ENCODE data around the gene MAP2K4. TPM values are rescaled to one million over a fixed set of nuclear protein-coding genes. Genes with fewer than 3 reads are reported as not detected.
A peak's percentile ranks its signal among the peaks of the same experiment; 100 is the strongest.

The MAP2K4 gene
- total and polyA plus RNA-seq, 2 donors (not counting 1 experiment from before 2014, with no cell fraction given): 23.5 to 25.4 TPM

- Histone ChIP-seq H3K4me1 (ENCODE audit: control insufficient read depth, extremely low read depth, insufficient read depth, low read length) (no peaks in the 10 kb centered on the region), H3K9me3 (ENCODE audit: control insufficient read depth, insufficient read depth, low read depth, low read length) (no peaks in the 10 kb centered on the region), H3K27me3 (ENCODE audit: control insufficient read depth, insufficient read depth, low read length) (no peaks in the 10 kb centered on the region), H3K4me3 (replicated peaks in 1 of 4; ENCODE audit: control extremely low read depth in 1 of 4, insufficient read depth in 1 of 4, low read depth in 3 of 4, low read length in 4 of 4) (no peak overlapping the region), H4K20me1 (ENCODE audit: control insufficient read depth, extremely low read depth, insufficient read depth, low read length) (no peaks in the 10 kb centered on the region), H2AFZ (ENCODE audit: low read length) (no peak overlapping the region), H3K27ac (ENCODE audit: insufficient read depth, low read length) (no peak overlapping the region), H3K9ac (ENCODE audit: insufficient read depth, low read length) (no peak overlapping the region), H3K4me2 (ENCODE audit: extremely low read depth, insufficient read depth, low read length) (no peak overlapping the region), H3K79me2 (ENCODE audit: control insufficient read depth, insufficient read depth, low read length) (no peaks in the 10 kb centered on the region), H3K36me3 (ENCODE audit: control insufficient read depth, insufficient read depth, low read length) (peaks cover 2% of the 10 kb centered on the region)
- TF ChIP-seq, protein P1, sequence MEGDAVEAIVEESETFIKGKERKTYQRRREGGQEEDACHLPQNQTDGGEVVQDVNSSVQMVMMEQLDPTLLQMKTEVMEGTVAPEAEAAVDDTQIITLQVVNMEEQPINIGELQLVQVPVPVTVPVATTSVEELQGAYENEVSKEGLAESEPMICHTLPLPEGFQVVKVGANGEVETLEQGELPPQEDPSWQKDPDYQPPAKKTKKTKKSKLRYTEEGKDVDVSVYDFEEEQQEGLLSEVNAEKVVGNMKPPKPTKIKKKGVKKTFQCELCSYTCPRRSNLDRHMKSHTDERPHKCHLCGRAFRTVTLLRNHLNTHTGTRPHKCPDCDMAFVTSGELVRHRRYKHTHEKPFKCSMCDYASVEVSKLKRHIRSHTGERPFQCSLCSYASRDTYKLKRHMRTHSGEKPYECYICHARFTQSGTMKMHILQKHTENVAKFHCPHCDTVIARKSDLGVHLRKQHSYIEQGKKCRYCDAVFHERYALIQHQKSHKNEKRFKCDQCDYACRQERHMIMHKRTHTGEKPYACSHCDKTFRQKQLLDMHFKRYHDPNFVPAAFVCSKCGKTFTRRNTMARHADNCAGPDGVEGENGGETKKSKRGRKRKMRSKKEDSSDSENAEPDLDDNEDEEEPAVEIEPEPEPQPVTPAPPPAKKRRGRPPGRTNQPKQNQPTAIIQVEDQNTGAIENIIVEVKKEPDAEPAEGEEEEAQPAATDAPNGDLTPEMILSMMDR (conservative IDR thresholded peaks at IDR 0.05 in 1 of 2, IDR thresholded peaks at IDR 0.05 in 1 of 2; ENCODE audit: low read depth in 1 of 2, low read length in 2 of 2): no peak
- no peak for TF ChIP-seq EZH2 (IDR thresholded peaks at IDR 0.05; ENCODE audit: low read length, missing control alignments)
- DNase-seq (ENCODE audit: low read depth in 2 of 2): no peak
Observed at GRCh38 chr17:11981862-11982261, 38.8 kb upstream of the MAP2K4 start.

- DNase-seq (ENCODE audit: low read depth in 2 of 2): peak in 1 of 2 donors; percentile 56
- Histone ChIP-seq H3K9me3 (ENCODE audit: control insufficient read depth, insufficient read depth, low read depth, low read length) (no peaks in the 10 kb centered on the region), H3K4me3 (replicated peaks in 1 of 4; ENCODE audit: control extremely low read depth in 1 of 4, insufficient read depth in 1 of 4, low read depth in 3 of 4, low read length in 4 of 4) (no peak overlapping the region), H3K36me3 (ENCODE audit: control insufficient read depth, insufficient read depth, low read length) (peaks cover 5% of the 10 kb centered on the region), H3K27me3 (ENCODE audit: control insufficient read depth, insufficient read depth, low read length) (no peaks in the 10 kb centered on the region), H3K27ac (ENCODE audit: insufficient read depth, low read length) (no peak overlapping the region), H3K4me1 (ENCODE audit: control insufficient read depth, extremely low read depth, insufficient read depth, low read length) (no peaks in the 10 kb centered on the region), H3K4me2 (ENCODE audit: extremely low read depth, insufficient read depth, low read length) (no peak overlapping the region), H3K9ac (ENCODE audit: insufficient read depth, low read length) (no peak overlapping the region), H3K79me2 (ENCODE audit: control insufficient read depth, insufficient read depth, low read length) (no peaks in the 10 kb centered on the region), H4K20me1 (ENCODE audit: control insufficient read depth, extremely low read depth, insufficient read depth, low read length) (no peaks in the 10 kb centered on the region), H2AFZ (ENCODE audit: low read length) (peak overlapping the region; percentile 41)
- TF ChIP-seq EZH2 (IDR thresholded peaks at IDR 0.05; ENCODE audit: low read length, missing control alignments): no peak
- TF ChIP-seq, protein P1 (conservative IDR thresholded peaks at IDR 0.05 in 1 of 2, IDR thresholded peaks at IDR 0.05 in 1 of 2; ENCODE audit: low read depth in 1 of 2, low read length in 2 of 2): no peak
Observed at GRCh38 chr17:11986179-11986941, 34.3 kb upstream of the MAP2K4 start.

DNA sequence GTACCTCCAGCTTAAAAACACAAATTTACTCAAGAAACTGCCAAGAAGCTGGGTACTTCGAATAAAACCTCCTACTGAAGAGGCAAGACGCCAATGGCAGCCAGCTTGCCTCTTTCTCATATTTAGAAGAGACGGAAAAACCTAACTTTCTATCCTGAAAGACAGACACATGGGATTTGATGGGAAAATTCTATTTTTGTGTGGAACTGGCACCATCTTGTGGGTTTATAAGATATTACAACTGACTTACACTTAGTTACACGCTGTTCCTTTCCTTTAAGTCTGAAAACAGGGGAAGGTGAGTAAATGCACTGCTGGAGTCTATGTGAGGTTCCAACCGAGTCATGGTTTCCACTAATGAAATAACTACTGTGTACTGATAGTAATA, 33.7 kb upstream of the MAP2K4 start:
- Histone ChIP-seq H3K27ac (ENCODE audit: insufficient read depth, low read length) (no peak overlapping the region), H3K36me3 (ENCODE audit: control insufficient read depth, insufficient read depth, low read length) (peaks cover 5% of the 10 kb centered on the region), H4K20me1 (ENCODE audit: control insufficient read depth, extremely low read depth, insufficient read depth, low read length) (no peaks in the 10 kb centered on the region), H3K27me3 (ENCODE audit: control insufficient read depth, insufficient read depth, low read length) (no peaks in the 10 kb centered on the region), H3K9ac (ENCODE audit: insufficient read depth, low read length) (no peak overlapping the region), H3K79me2 (ENCODE audit: control insufficient read depth, insufficient read depth, low read length) (no peaks in the 10 kb centered on the region), H3K9me3 (ENCODE audit: control insufficient read depth, insufficient read depth, low read depth, low read length) (no peaks in the 10 kb centered on the region), H3K4me2 (ENCODE audit: extremely low read depth, insufficient read depth, low read length) (no peak overlapping the region), H3K4me1 (ENCODE audit: control insufficient read depth, extremely low read depth, insufficient read depth, low read length) (no peaks in the 10 kb centered on the region), H2AFZ (ENCODE audit: low read length) (peak overlapping the region; percentile 41), H3K4me3 (replicated peaks in 1 of 4; ENCODE audit: control extremely low read depth in 1 of 4, insufficient read depth in 1 of 4, low read depth in 3 of 4, low read length in 4 of 4) (no peak overlapping the region)
- no peak for TF ChIP-seq EZH2 (IDR thresholded peaks at IDR 0.05; ENCODE audit: low read length, missing control alignments)
- TF ChIP-seq, protein P1 (conservative IDR thresholded peaks at IDR 0.05 in 1 of 2, IDR thresholded peaks at IDR 0.05 in 1 of 2; ENCODE audit: low read depth in 1 of 2, low read length in 2 of 2): peak; percentile 44 to 55
- peak; percentile 41 to 71 for DNase-seq (ENCODE audit: low read depth in 2 of 2)

Data from fibroblast of lung (primary cell).